ENCODE measurements around the gene PREX1.

Gene PREX1

GRCh38 chr20:48730977-48731376 is 96.8 kb downstream of the PREX1 start:
- no peaks in the 10 kb centered on the region for H3K27me3 Mint-ChIP-seq
- peak overlapping the region in 1 of 2 donors; percentile 57 for H3K27ac Mint-ChIP-seq
- H3K9me3 Mint-ChIP-seq: no peaks in the 10 kb centered on the region
- ATAC-seq: no peak
- DNase-seq: no peak
- H3K4me1 Mint-ChIP-seq: peaks cover 62% of the 10 kb centered on the region
- no peak overlapping the region for H3K4me3 Mint-ChIP-seq

- H3K27me3 Mint-ChIP-seq: no peaks in the 10 kb centered on the region
- H3K27ac Mint-ChIP-seq: peak overlapping the region; percentile 28 to 68
- no peaks in the 10 kb centered on the region for H3K9me3 Mint-ChIP-seq
Observed at GRCh38 chr20:48729538-48729937, 98.3 kb downstream of the PREX1 start.

GRCh38 chr20:48728042-48728825 is 99.6 kb downstream of the PREX1 start:
- peak overlapping the region in 1 of 2 donors; percentile 74 for H3K27ac Mint-ChIP-seq
- ATAC-seq (no peak), DNase-seq (no peak)
- peaks cover 59% of the 10 kb centered on the region for H3K4me1 Mint-ChIP-seq
- H3K4me3 Mint-ChIP-seq: no peak overlapping the region
- H3K27me3 Mint-ChIP-seq: no peaks in the 10 kb centered on the region
- no peaks in the 10 kb centered on the region for H3K9me3 Mint-ChIP-seq

More at GRCh38 chr20:48729538-48729937, 98.3 kb downstream of the PREX1 start:
- no peak for DNase-seq
- peaks cover 57% of the 10 kb centered on the region for H3K4me1 Mint-ChIP-seq
- H3K4me3 Mint-ChIP-seq: no peak overlapping the region
- no peak for ATAC-seq

- peaks cover 67% of the 10 kb centered on the region for H3K4me1 Mint-ChIP-seq
Observed at GRCh38 chr20:48727226-48727625, 100.6 kb downstream of the PREX1 start.

GRCh38 chr20:48725555-48725991 is 102.2 kb downstream of the PREX1 start:
- Mint-ChIP-seq H3K9me3 (no peaks in the 10 kb centered on the region), H3K27me3 (no peaks in the 10 kb centered on the region), H3K27ac (peak overlapping the region in 1 of 2 donors; percentile 37), H3K4me3 (no peak overlapping the region), H3K4me1 (peaks cover 74% of the 10 kb centered on the region)
- DNase-seq: no peak
- ATAC-seq: peak; percentile 46

More at GRCh38 chr20:48727226-48727625, 100.6 kb downstream of the PREX1 start:
- H3K9me3 Mint-ChIP-seq: no peaks in the 10 kb centered on the region
- DNase-seq: no peak
- ATAC-seq: no peak
- no peak overlapping the region for H3K27ac Mint-ChIP-seq
- no peak overlapping the region for H3K4me3 Mint-ChIP-seq
- no peaks in the 10 kb centered on the region for H3K27me3 Mint-ChIP-seq

GRCh38 chr20:48724891-48725554 is 102.8 kb downstream of the PREX1 start:
- H3K4me1 Mint-ChIP-seq: peaks cover 74% of the 10 kb centered on the region
- H3K4me3 Mint-ChIP-seq: no peak overlapping the region
- ATAC-seq: no peak
- H3K27ac Mint-ChIP-seq: peak overlapping the region; percentile 74 to 85
- no peaks in the 10 kb centered on the region for H3K27me3 Mint-ChIP-seq
- no peaks in the 10 kb centered on the region for H3K9me3 Mint-ChIP-seq
- no peak for DNase-seq

GRCh38 chr20:48724382-48724781 is 103.4 kb downstream of the PREX1 start:
- DNase-seq (no peak), ATAC-seq (no peak)
- no peaks in the 10 kb centered on the region for H3K9me3 Mint-ChIP-seq
- H3K27me3 Mint-ChIP-seq: no peaks in the 10 kb centered on the region
- H3K27ac Mint-ChIP-seq: peak overlapping the region; percentile 74 to 85
- H3K4me1 Mint-ChIP-seq: peaks cover 74% of the 10 kb centered on the region
- no peak overlapping the region for H3K4me3 Mint-ChIP-seq

GRCh38 chr20:48723308-48724264 is 104.2 kb downstream of the PREX1 start:
- ATAC-seq (no peak), DNase-seq (no peak)
- Mint-ChIP-seq H3K4me1 (peaks cover 75% of the 10 kb centered on the region), H3K4me3 (no peak overlapping the region), H3K9me3 (no peaks in the 10 kb centered on the region), H3K27me3 (no peaks in the 10 kb centered on the region), H3K27ac (peak overlapping the region; percentile 3 to 86)

- no peaks in the 10 kb centered on the region for H3K9me3 Mint-ChIP-seq
- peaks cover 79% of the 10 kb centered on the region for H3K4me1 Mint-ChIP-seq
- peak; percentile 38 for ATAC-seq
- H3K27me3 Mint-ChIP-seq: no peaks in the 10 kb centered on the region
- H3K4me3 Mint-ChIP-seq: peak overlapping the region in 1 of 2 donors; percentile 25
- H3K27ac Mint-ChIP-seq: peak overlapping the region in 1 of 2 donors; percentile 86
- peak in 1 of 2 donors; percentile 24 for DNase-seq
Observed at GRCh38 chr20:48722737-48723191, 105.0 kb downstream of the PREX1 start.

GRCh38 chr20:48722002-48722731 is 105.6 kb downstream of the PREX1 start:
- Mint-ChIP-seq H3K27ac (peak overlapping the region; percentile 60 to 85), H3K4me1 (peaks cover 82% of the 10 kb centered on the region), H3K9me3 (no peaks in the 10 kb centered on the region), H3K4me3 (peak overlapping the region; percentile 19 to 25), H3K27me3 (no peaks in the 10 kb centered on the region)
- ATAC-seq: no peak
- no peak for DNase-seq

GRCh38 chr20:48721324-48722001 is 106.3 kb downstream of the PREX1 start:
- peak overlapping the region in 1 of 2 donors; percentile 11 for H3K4me3 Mint-ChIP-seq
- no peak for ATAC-seq
- H3K9me3 Mint-ChIP-seq: no peaks in the 10 kb centered on the region
- DNase-seq: no peak
- peaks cover 87% of the 10 kb centered on the region for H3K4me1 Mint-ChIP-seq
- no peaks in the 10 kb centered on the region for H3K27me3 Mint-ChIP-seq
- H3K27ac Mint-ChIP-seq: peak overlapping the region in 1 of 2 donors; percentile 5

- Mint-ChIP-seq H3K4me3 (peak overlapping the region; percentile 58 to 66), H3K27ac (peak overlapping the region; percentile 61 to 87), H3K4me1 (peaks cover 87% of the 10 kb centered on the region), H3K9me3 (no peaks in the 10 kb centered on the region), H3K27me3 (no peaks in the 10 kb centered on the region)
- ATAC-seq: no peak
- no peak for DNase-seq
Observed at GRCh38 chr20:48720256-48720985, 107.4 kb downstream of the PREX1 start.

GRCh38 chr20:48719598-48720255 is 108.1 kb downstream of the PREX1 start:
- peak overlapping the region; percentile 61 to 87 for H3K27ac Mint-ChIP-seq
- H3K4me3 Mint-ChIP-seq: peak overlapping the region; percentile 58 to 66

More at GRCh38 chr20:48719598-48720255, 108.1 kb downstream of the PREX1 start:
- DNase-seq (no peak), ATAC-seq (no peak)
- Mint-ChIP-seq H3K27me3 (no peaks in the 10 kb centered on the region), H3K9me3 (no peaks in the 10 kb centered on the region), H3K4me1 (peaks cover 92% of the 10 kb centered on the region)

Data from stimulated activated naive CD8-positive, alpha-beta T cell treated with anti-CD3 and anti-CD28 coated beads, Interleukin-15, amount 100 ng/mL, for 72 hours (primary cell).